Trophoblast cell (in vitro differentiated cells and primary cell): ENCODE measurements around the gene MYO3A.
A peak's percentile ranks its signal among the peaks of the same experiment; 100 is the strongest.

Source experiments
- DNase-seq, 2 donors: peaks; one replicate each; pipeline ENCODE4 v3.0.0-alpha.2; 2016
- H2AFZ ChIP-seq: 2 replicates; pipeline ENCODE4 v1.6.1; 2013; ENCODE audit warnings: low read length, moderate library complexity, mild to moderate bottlenecking; ENCODE audit not compliant: insufficient read depth, poor library complexity
- H2AK5ac ChIP-seq: 2 replicates; pipeline ENCODE4 v1.6.1; 2013; ENCODE audit warnings: mild to moderate bottlenecking, low read length
- H2BK120ac ChIP-seq: 2 replicates; pipeline ENCODE4 v1.6.1; 2013; ENCODE audit warnings: low read length, mild to moderate bottlenecking, moderate library complexity; ENCODE audit not compliant: insufficient read depth, poor library complexity
- H2BK12ac ChIP-seq: 2 replicates; pipeline ENCODE4 v1.6.1; 2013; ENCODE audit warnings: mild to moderate bottlenecking, low read length, moderate library complexity
- H2BK5ac ChIP-seq: 2 replicates; pipeline ENCODE4 v1.6.1; 2013; ENCODE audit warnings: low read length, low read depth, moderate library complexity, mild to moderate bottlenecking; ENCODE audit not compliant: poor library complexity
- H3K14ac ChIP-seq: 2 replicates; pipeline ENCODE4 v1.6.1; 2013; ENCODE audit warnings: mild to moderate bottlenecking, low read length
- H3K18ac ChIP-seq: 2 replicates; pipeline ENCODE4 v1.6.1; 2013; ENCODE audit warnings: mild to moderate bottlenecking, low read length
- H3K23ac ChIP-seq: 2 replicates; pipeline ENCODE4 v1.6.1; 2013; ENCODE audit warnings: low read length
- H3K27ac ChIP-seq: 2 replicates; pipeline ENCODE4 v1.5.1; 2013; ENCODE audit warnings: low read depth, mild to moderate bottlenecking, inconsistent platforms, low read length, moderate library complexity
- H3K27me3 ChIP-seq: 2 replicates; pipeline ENCODE4 v1.6.1; 2013; ENCODE audit warnings: inconsistent platforms, mild to moderate bottlenecking, low read length, moderate library complexity; ENCODE audit not compliant: insufficient read depth
- H3K36me3 ChIP-seq, 2 experiments: 1 replicate in 1 of 2; 2 replicates in 1 of 2; pipeline ENCODE4 v1.6.1; 2013; ENCODE audit warnings: low read length in 2 of 2, mild to moderate bottlenecking in 2 of 2, moderate library complexity in 1 of 2; ENCODE audit not compliant: insufficient read depth in 2 of 2, control insufficient read depth in 1 of 2
- H3K4ac ChIP-seq: 2 replicates; pipeline ENCODE4 v1.6.1; 2013; ENCODE audit warnings: low read depth, mild to moderate bottlenecking, low read length, moderate library complexity
- H3K4me1 ChIP-seq, 2 experiments: 1 replicate in 1 of 2; 2 replicates in 1 of 2; pipeline ENCODE4 v1.6.1; 2013; ENCODE audit warnings: low read length in 2 of 2, mild to moderate bottlenecking in 2 of 2, moderate library complexity in 1 of 2; ENCODE audit not compliant: insufficient read depth in 2 of 2, control insufficient read depth in 1 of 2
- H3K4me2 ChIP-seq: 2 replicates; pipeline ENCODE4 v1.6.1; 2013; ENCODE audit warnings: inconsistent platforms, mild to moderate bottlenecking, low read length, moderate library complexity
- H3K4me3 ChIP-seq: 2 replicates; pipeline ENCODE4 v1.5.1; 2013; ENCODE audit warnings: mild to moderate bottlenecking, low read depth, low read length, inconsistent platforms
- H3K79me1 ChIP-seq: one replicate; pipeline ENCODE4 v1.6.1; 2013; ENCODE audit warnings: low read length
- H3K79me2 ChIP-seq: 2 replicates; pipeline ENCODE4 v1.6.1; 2013; ENCODE audit warnings: low read length, mild to moderate bottlenecking; ENCODE audit not compliant: control insufficient read depth, insufficient read depth, poor library complexity
- H3K9ac ChIP-seq: 2 replicates; pipeline ENCODE4 v1.6.1; 2013; ENCODE audit warnings: mild to moderate bottlenecking, low read length
- H3K9me3 ChIP-seq: 2 replicates; pipeline ENCODE4 v1.6.1; 2013; ENCODE audit warnings: low read depth, mild to moderate bottlenecking, control low read depth, inconsistent platforms, low read length; ENCODE audit not compliant: insufficient read depth
- H4K12ac ChIP-seq: 2 replicates; pipeline ENCODE4 v1.6.1; 2013; ENCODE audit warnings: low read depth, mild to moderate bottlenecking, low read length, moderate library complexity
- H4K8ac ChIP-seq: 2 replicates; pipeline ENCODE4 v1.6.1; 2013; ENCODE audit warnings: low read depth, mild to moderate bottlenecking, low read length, moderate library complexity
- H4K91ac ChIP-seq: one replicate; pipeline ENCODE4 v1.6.1; 2013; ENCODE audit warnings: low read depth, mild to moderate bottlenecking, low read length, moderate library complexity
- WGBS: extraction: QIAGEN DNeasy Blood & Tissue Kit; methylation state at CpG from one replicate; pipeline ENCODE4 v1.1.7; 2013; ENCODE audit warnings: missing lambda C conversion rate; ENCODE audit not compliant: insufficient read length, insufficient coverage; ENCODE audit errors: extremely low coverage; 5-methylcytosine and 5-hydroxymethylcytosine counted together

The MYO3A gene

DNA sequence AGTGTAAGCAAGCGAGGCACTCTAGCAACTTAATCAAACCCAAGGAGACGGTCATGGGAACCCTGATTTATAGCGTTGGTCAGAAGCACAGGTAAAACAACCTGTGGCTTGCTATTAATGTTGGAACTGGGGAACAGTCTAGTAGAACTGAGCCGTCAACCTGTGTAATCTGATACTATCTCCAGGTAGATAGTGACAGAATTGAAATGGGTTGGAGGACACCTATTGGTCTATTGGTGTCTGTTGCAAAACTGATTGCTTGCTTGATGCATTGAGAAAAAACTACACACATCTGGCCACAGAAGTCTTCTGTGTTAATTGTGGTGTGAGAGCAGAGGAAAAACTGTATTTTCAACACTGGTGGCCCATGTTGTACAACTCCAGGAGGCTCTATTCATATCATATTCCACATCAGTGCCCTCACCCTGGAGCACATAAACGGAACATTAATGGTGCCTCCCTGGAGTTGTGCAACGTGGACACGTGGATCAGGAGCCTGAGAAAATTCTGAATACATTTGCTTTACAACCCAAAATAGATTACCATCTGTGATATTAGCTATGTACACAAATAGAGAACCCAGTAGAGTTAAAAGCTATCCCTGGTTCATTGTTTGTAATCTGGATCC, 112.2 kb downstream of the MYO3A start:
- no peaks in the 10 kb centered on the region for H3K27me3 ChIP-seq
- no peak for DNase-seq
- H2BK12ac ChIP-seq = no peak overlapping the region
- no peaks in the 10 kb centered on the region for H3K36me3 ChIP-seq
- no peak overlapping the region for H3K4me3 ChIP-seq
- H4K8ac ChIP-seq = no peak overlapping the region
- H2AFZ ChIP-seq = no peak overlapping the region
- H2AK5ac ChIP-seq = no peak overlapping the region
- no peak overlapping the region for H4K91ac ChIP-seq
- no peak overlapping the region for H3K27ac ChIP-seq
- WGBS = no CpG with 5 or more reads among the region's 7 CpGs
- no peak overlapping the region for H3K4ac ChIP-seq
- H3K4me2 ChIP-seq = no peak overlapping the region
- no peak overlapping the region for H3K23ac ChIP-seq
- no peaks in the 10 kb centered on the region for H3K79me2 ChIP-seq
- H4K12ac ChIP-seq = no peak overlapping the region
- no peak overlapping the region for H3K9ac ChIP-seq
- H3K18ac ChIP-seq = no peak overlapping the region
- H3K9me3 ChIP-seq = no peaks in the 10 kb centered on the region
- H3K79me1 ChIP-seq = no peaks in the 10 kb centered on the region
- H3K4me1 ChIP-seq = no peaks in the 10 kb centered on the region
- H2BK120ac ChIP-seq = no peak overlapping the region
- H3K14ac ChIP-seq = no peak overlapping the region
- no peak overlapping the region for H2BK5ac ChIP-seq

GRCh38 chr10:26048756-26049155, 114.7 kb downstream of the MYO3A start:
- Histone ChIP-seq H3K9ac (no peak overlapping the region), H3K36me3 (no peaks in the 10 kb centered on the region), H3K27ac (no peak overlapping the region), H4K8ac (no peak overlapping the region), H3K4me3 (no peak overlapping the region), H2BK12ac (no peak overlapping the region), H2AFZ (no peak overlapping the region), H2AK5ac (no peak overlapping the region), H4K91ac (no peak overlapping the region), H3K79me2 (no peaks in the 10 kb centered on the region), H3K18ac (no peak overlapping the region), H4K12ac (no peak overlapping the region), H3K23ac (no peak overlapping the region), H3K4me1 (no peaks in the 10 kb centered on the region), H2BK5ac (no peak overlapping the region), H3K9me3 (no peaks in the 10 kb centered on the region), H3K14ac (no peak overlapping the region), H3K79me1 (no peaks in the 10 kb centered on the region), H3K27me3 (no peaks in the 10 kb centered on the region), H3K4me2 (no peak overlapping the region), H3K4ac (no peak overlapping the region), H2BK120ac (no peak overlapping the region)
- WGBS = no CpG with 5 or more reads among the region's 2 CpGs
- peak in 1 of 2 donors; percentile 47 for DNase-seq

GRCh38 chr10:26052326-26052725, 118.3 kb downstream of the MYO3A start:
- no peak overlapping the region for H4K91ac ChIP-seq
- H3K9me3 ChIP-seq = peaks cover 2% of the 10 kb centered on the region
- H2AK5ac ChIP-seq = no peak overlapping the region
- no peak overlapping the region for H2AFZ ChIP-seq
- H3K27me3 ChIP-seq = no peaks in the 10 kb centered on the region
- no peak overlapping the region for H4K12ac ChIP-seq
- no peak overlapping the region for H3K18ac ChIP-seq
- no peaks in the 10 kb centered on the region for H3K79me1 ChIP-seq
- H3K4ac ChIP-seq = no peak overlapping the region
- H2BK12ac ChIP-seq = no peak overlapping the region
- H2BK120ac ChIP-seq = no peak overlapping the region
- H3K9ac ChIP-seq = no peak overlapping the region
- no peaks in the 10 kb centered on the region for H3K79me2 ChIP-seq
- H3K14ac ChIP-seq = no peak overlapping the region
- H3K23ac ChIP-seq = no peak overlapping the region
- no peak overlapping the region for H2BK5ac ChIP-seq
- H4K8ac ChIP-seq = no peak overlapping the region
- H3K4me2 ChIP-seq = no peak overlapping the region
- WGBS = no CpG with 5 or more reads among the region's 4 CpGs
- no peak overlapping the region for H3K4me3 ChIP-seq
- no peak overlapping the region for H3K27ac ChIP-seq
- DNase-seq = peak; percentile 64 to 81
- H3K4me1 ChIP-seq = no peaks in the 10 kb centered on the region
- H3K36me3 ChIP-seq = no peaks in the 10 kb centered on the region

DNA sequence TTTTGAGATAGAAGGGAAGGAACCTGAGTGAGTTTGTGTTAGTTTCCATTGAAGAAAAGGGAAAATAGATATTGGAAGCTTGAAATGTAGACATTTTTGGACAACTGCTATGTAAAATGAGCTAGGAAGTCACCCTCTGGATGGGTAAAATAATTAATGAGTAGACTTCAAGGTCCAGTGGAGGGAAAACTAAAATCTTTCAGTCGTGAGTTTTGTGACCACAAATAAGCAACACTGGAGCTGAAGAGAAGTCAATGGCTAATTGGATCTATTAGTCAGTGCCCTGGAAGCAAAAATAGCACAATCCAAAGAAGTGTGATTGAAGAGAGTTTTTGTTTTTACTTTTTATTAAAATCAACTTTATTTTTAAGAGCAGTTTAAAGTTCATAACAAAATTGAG, 123.4 kb downstream of the MYO3A start:
- Histone ChIP-seq H3K27me3 (no peaks in the 10 kb centered on the region), H2BK120ac (no peak overlapping the region), H3K36me3 (no peaks in the 10 kb centered on the region), H3K14ac (no peak overlapping the region), H2BK5ac (no peak overlapping the region), H3K4ac (no peak overlapping the region), H4K12ac (no peak overlapping the region), H3K4me2 (no peak overlapping the region), H4K91ac (no peak overlapping the region), H3K27ac (no peak overlapping the region), H3K18ac (no peak overlapping the region), H3K79me2 (no peaks in the 10 kb centered on the region), H3K9ac (no peak overlapping the region), H3K79me1 (no peaks in the 10 kb centered on the region), H3K23ac (no peak overlapping the region), H3K4me1 (no peaks in the 10 kb centered on the region), H3K9me3 (peaks cover 2% of the 10 kb centered on the region), H2AFZ (no peak overlapping the region), H3K4me3 (no peak overlapping the region), H4K8ac (no peak overlapping the region), H2AK5ac (no peak overlapping the region), H2BK12ac (no peak overlapping the region)
- WGBS = no CpG with 5 or more reads among the region's 1 CpG
- no peak for DNase-seq
